K562 (cell line): ENCODE results near the gene WDR62. TPM values are rescaled to one million over a fixed set of nuclear protein-coding genes. Genes with fewer than 3 reads are reported as not detected.
A peak's percentile ranks its signal among the peaks of the same experiment; 100 is the strongest.

Experiments used
- ARID1B ChIP-seq: fragments of 450-650 bp; IDR thresholded peaks from 2 replicates; pipeline ENCODE4 v1.6.1; 2016; ENCODE audit warnings: antibody characterized with exemption, mild to moderate bottlenecking, inconsistent platforms
- BRF2 ChIP-seq: IDR thresholded peaks from 3 replicates; pipeline ENCODE4 v1.6.1; 2011; ENCODE audit warnings: borderline replicate concordance, mild to moderate bottlenecking; ENCODE audit not compliant: insufficient read length, insufficient read depth
- DDX20 ChIP-seq: fragments of 450-650 bp; IDR thresholded peaks from 2 replicates; pipeline ENCODE4 v1.6.1; 2016; ENCODE audit warnings: missing genetic modification characterization, low read depth, mild to moderate bottlenecking, missing compliant biosample characterization, moderate library complexity
- EGR1 ChIP-seq: fragments of 450-650 bp; conservative IDR thresholded peaks from 2 replicates; pipeline ENCODE4 v1.6.1; 2017; ENCODE audit warnings: mild to moderate bottlenecking
- ETV6 ChIP-seq, 3 experiments: fragments of 150-350 bp in 1 of 3; sonication (generic) in 1 of 3; formaldehyde crosslinking in 1 of 3; IDR thresholded peaks; 2 replicates each; pipeline versions ENCODE4 v1.6.1 to v1.8.0; 2014 to 2022; ENCODE audit warnings: borderline replicate concordance in 2 of 3, low read depth in 2 of 3, antibody characterized with exemption in 1 of 3, low read length in 1 of 3, mild to moderate bottlenecking in 1 of 3, missing genetic modification reagents in 1 of 3
- LEF1 ChIP-seq: fragments of 450-650 bp; IDR thresholded peaks from 2 replicates; pipeline ENCODE4 v1.6.1; 2016; ENCODE audit warnings: mild to moderate bottlenecking
- NFYB ChIP-seq: IDR thresholded peaks from 2 replicates; pipeline ENCODE4 v1.6.1; 2011; ENCODE audit warnings: mild to moderate bottlenecking, moderate library complexity; ENCODE audit not compliant: insufficient read length; ENCODE audit errors: extremely low read depth
- RREB1 ChIP-seq: fragments of 250-450 bp; sonication (Bioruptor Pico); IDR thresholded peaks from 2 replicates; pipeline ENCODE4 v1.4.0; 2020
- polyA plus RNA-seq, 8 experiments: library from polyadenylated mRNA; depleted of rRNA in 4 of 8; stranded (reverse) in 5 of 8; unstranded in 3 of 8; fragments of >200 nt; fragmentation: Nextera tagmentation in 2 of 8; fragmentation: Illumina TruSeq in 1 of 8; extraction: Ambion mirVana in 2 of 8; extraction: Trizol in 1 of 8; gene quantifications; 2 replicates each; pipeline versions ENCODE4 v1.2.1 to v1.2.3, GENCODE V29; 2011 to 2014; ENCODE audit warnings: inconsistent platforms in 1 of 8, missing spikeins in 1 of 8
- total RNA-seq, 7 experiments: library from RNA; depleted of rRNA in 6 of 7; stranded (reverse); fragments of >200 nt in 6 of 7; fragmentation: Illumina TruSeq in 2 of 7; extraction: Trizol in 2 of 7; gene quantifications; 2 replicates each; pipeline versions ENCODE4 v1.2.1 to v1.2.3, GENCODE V29; 2011 to 2021; ENCODE audit warnings: low replicate concordance in 1 of 7
- TF ChIP-seq, protein P1 (sequence below): sonication (generic); formaldehyde crosslinking; IDR thresholded peaks from 2 replicates; pipeline ENCODE4 v1.8.0; 2022; ENCODE audit warnings: mild to moderate bottlenecking, missing genetic modification reagents

WDR62 gene
- total and polyA plus RNA-seq, 9 of the 15 experiments (the other 6 are each of a cell fraction or from before 2014, with no cell fraction given): 0.35 to 32.8 (median 14.4) TPM

GRCh38 chr19:36014012-36014924 is 40.4 kb upstream of the WDR62 start, which contains the start of gene ALKBH6 (continued):
- no peak for TF ChIP-seq BRF2
- TF ChIP-seq DDX20 (tag): no peak
- TF ChIP-seq NFYB: peak; percentile 81
- TF ChIP-seq EGR1: peak; percentile 95
- TF ChIP-seq, protein P1, sequence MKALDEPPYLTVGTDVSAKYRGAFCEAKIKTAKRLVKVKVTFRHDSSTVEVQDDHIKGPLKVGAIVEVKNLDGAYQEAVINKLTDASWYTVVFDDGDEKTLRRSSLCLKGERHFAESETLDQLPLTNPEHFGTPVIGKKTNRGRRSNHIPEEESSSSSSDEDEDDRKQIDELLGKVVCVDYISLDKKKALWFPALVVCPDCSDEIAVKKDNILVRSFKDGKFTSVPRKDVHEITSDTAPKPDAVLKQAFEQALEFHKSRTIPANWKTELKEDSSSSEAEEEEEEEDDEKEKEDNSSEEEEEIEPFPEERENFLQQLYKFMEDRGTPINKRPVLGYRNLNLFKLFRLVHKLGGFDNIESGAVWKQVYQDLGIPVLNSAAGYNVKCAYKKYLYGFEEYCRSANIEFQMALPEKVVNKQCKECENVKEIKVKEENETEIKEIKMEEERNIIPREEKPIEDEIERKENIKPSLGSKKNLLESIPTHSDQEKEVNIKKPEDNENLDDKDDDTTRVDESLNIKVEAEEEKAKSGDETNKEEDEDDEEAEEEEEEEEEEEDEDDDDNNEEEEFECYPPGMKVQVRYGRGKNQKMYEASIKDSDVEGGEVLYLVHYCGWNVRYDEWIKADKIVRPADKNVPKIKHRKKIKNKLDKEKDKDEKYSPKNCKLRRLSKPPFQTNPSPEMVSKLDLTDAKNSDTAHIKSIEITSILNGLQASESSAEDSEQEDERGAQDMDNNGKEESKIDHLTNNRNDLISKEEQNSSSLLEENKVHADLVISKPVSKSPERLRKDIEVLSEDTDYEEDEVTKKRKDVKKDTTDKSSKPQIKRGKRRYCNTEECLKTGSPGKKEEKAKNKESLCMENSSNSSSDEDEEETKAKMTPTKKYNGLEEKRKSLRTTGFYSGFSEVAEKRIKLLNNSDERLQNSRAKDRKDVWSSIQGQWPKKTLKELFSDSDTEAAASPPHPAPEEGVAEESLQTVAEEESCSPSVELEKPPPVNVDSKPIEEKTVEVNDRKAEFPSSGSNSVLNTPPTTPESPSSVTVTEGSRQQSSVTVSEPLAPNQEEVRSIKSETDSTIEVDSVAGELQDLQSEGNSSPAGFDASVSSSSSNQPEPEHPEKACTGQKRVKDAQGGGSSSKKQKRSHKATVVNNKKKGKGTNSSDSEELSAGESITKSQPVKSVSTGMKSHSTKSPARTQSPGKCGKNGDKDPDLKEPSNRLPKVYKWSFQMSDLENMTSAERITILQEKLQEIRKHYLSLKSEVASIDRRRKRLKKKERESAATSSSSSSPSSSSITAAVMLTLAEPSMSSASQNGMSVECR (CRISPR knock-in tag): peak; percentile 72; the same call in 1 of the 2 replicates
- TF ChIP-seq ETV6 (IDR thresholded peaks at IDR 0.05; ENCODE audit: borderline replicate concordance in 1 of 2, low read depth in 2 of 2, low read length in 1 of 2): no peak
- TF ChIP-seq ETV6 (CRISPR knock-in tag; IDR thresholded peaks at IDR 0.05; ENCODE audit: borderline replicate concordance): no peak
- TF ChIP-seq LEF1: 0 out of 2 replicates have a peak, but pooled peaks have one; percentile 25
- TF ChIP-seq RREB1 (CRISPR knock-in tag): peak; percentile 57; the same call in 1 of the 2 replicates
- no peak for TF ChIP-seq ARID1B
